Erythroblast (primary cell): ENCODE data around the gene CD300C.
"Not testable (repeated sequence)": the region's sequence is repeated elsewhere in the genome, so short reads cannot be mapped to it uniquely, and the experiment has no call there.

ENCODE experiments used
- GATA1 ChIP-seq: IDR thresholded peaks from 2 replicates; pipeline ENCODE4 v1.6.1; 2011; ENCODE audit warnings: low read depth, mild to moderate bottlenecking, control low read depth, low read length, moderate library complexity
- POLR2A ChIP-seq: IDR thresholded peaks from 2 replicates; pipeline ENCODE4 v1.6.1; 2011; ENCODE audit warnings: mild to moderate bottlenecking, low read length

DNA sequence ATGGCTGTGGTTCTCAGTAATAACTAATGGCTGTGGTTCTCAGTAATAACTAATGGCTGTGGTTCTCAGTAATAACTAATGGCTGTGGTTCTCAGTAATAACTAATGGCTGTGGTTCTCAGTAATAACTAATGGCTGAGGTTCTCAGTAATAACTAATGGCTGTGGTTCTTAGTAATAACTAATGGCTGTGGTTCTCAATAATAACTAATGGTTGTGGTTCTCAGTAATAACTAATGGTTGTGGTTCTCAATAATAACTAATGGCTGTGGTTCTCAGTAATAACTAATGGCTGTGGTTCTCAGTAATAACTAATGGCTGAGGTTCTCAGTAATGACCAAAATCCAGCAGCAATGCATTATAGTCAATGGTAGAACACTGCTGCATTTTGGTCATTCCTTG, 27.7 kb upstream of the CD300C start:
- TF ChIP-seq POLR2A, GATA1: not testable (repeated sequence)
